Measurements from ENCODE around the gene FBXO24. TPM values are rescaled to one million over a fixed set of nuclear protein-coding genes. Genes with fewer than 3 reads are reported as not detected.

The FBXO24 gene
- total and polyA plus RNA-seq, 2 of the 4 experiments (the other 2 are of a cell fraction) = 0.43 to 0.54 TPM

GRCh38 chr7:100574362-100575205 is 11.5 kb upstream of the FBXO24 start:
- Histone ChIP-seq H3K27me3 (ENCODE audit: control insufficient read depth, insufficient read depth, low read length) (peaks cover 3% of the 10 kb centered on the region; the same call in 1 of the 2 replicates), H3K9me1 (ENCODE audit: insufficient read depth, low read length) (no peaks in the 10 kb centered on the region), H4K91ac (ENCODE audit: insufficient read depth, low read depth, low read length) (no peak overlapping the region), H2BK5ac (ENCODE audit: low read depth, low read length, poor library complexity, severe bottlenecking) (no peak overlapping the region), H2BK20ac (ENCODE audit: low read depth, low read length) (no peak overlapping the region), H2BK15ac (ENCODE audit: low read depth, low read length) (no peak overlapping the region), H3K4me3 (ENCODE audit: insufficient read depth, low read depth, low read length) (no peak overlapping the region), H2AFZ (replicated peaks; ENCODE audit: low read length, poor library complexity) (no peak overlapping the region), H2AK9ac (replicated peaks; ENCODE audit: low read depth, low read length, poor library complexity) (no peak overlapping the region), H2BK120ac (ENCODE audit: low read depth, low read length) (no peak overlapping the region), H3K36me3 (ENCODE audit: control insufficient read depth, insufficient read depth, low read length) (peaks cover 47% of the 10 kb centered on the region), H3K9ac (ENCODE audit: low read depth, low read length) (no peak overlapping the region), H3K4ac (ENCODE audit: low read depth, low read length) (no peak overlapping the region), H3K4me2 (ENCODE audit: low read depth, low read length) (no peak overlapping the region), H4K5ac (ENCODE audit: low read depth, low read length) (no peak overlapping the region), H3K4me1 (ENCODE audit: control insufficient read depth, insufficient read depth, low read length) (peaks cover 2% of the 10 kb centered on the region; the same call in 1 of the 2 replicates), H2AK5ac (ENCODE audit: low read depth, low read length) (no peak overlapping the region), H3K79me1 (ENCODE audit: low read depth in 1 of 2, low read length in 2 of 2) (peaks cover 0 to 10% of the 10 kb centered on the region in 2 experiments; a peak in 2 of 4 replicates), H3K56ac (ENCODE audit: extremely low read depth, insufficient read depth, low read length) (no peak overlapping the region), H3K9me3 (ENCODE audit: control insufficient read depth, insufficient read depth, low read length) (no peaks in the 10 kb centered on the region), H4K20me1 (ENCODE audit: insufficient read depth, low read length) (no peaks in the 10 kb centered on the region), H3K23ac (ENCODE audit: low read depth, low read length) (no peak overlapping the region), H3K18ac (ENCODE audit: low read depth, low read length) (no peak overlapping the region), H4K8ac (ENCODE audit: low read depth in 2 of 2, low read length in 2 of 2) (no peak overlapping the region), H3K27ac (ENCODE audit: insufficient read depth, low read length) (no peak overlapping the region), H3K14ac (replicated peaks; ENCODE audit: low read depth, low read length) (no peak overlapping the region)
- in situ Hi-C loops (cut with MboI; ENCODE audit: low sequenced_read_pairs) = loop anchor here (25.0 kb wide), 1 partner anchor 288 kb away; the partner anchor contains the start of genes SLC12A9 and TRIP6
- no peak for TF ChIP-seq CEBPB (IDR thresholded peaks at IDR 0.05; ENCODE audit: low read depth, low read length)
- no peak for TF ChIP-seq FOS (IDR thresholded peaks at IDR 0.05; ENCODE audit: low read depth, low read length)
- no peak for TF ChIP-seq RCOR1 (IDR thresholded peaks at IDR 0.05; ENCODE audit: insufficient replicate concordance, low read length)
- no peak for ATAC-seq (ENCODE audit: low read depth)
- POLR2A ChIA-PET (ENCODE audit: unreplicated experiment) = no interaction called here
- dilution Hi-C loops (cut with HindIII; ENCODE audit: low sequenced_read_pairs, unreplicated experiment) = no loop called here
- TSS peak; percentile 46 for BruUV-seq (replicated peaks)
- no peak for DNase-seq
- intact Hi-C loops (cut with micrococcal nuclease) = no loop called here
- 79% methylated on average over 15 of the region's 44 CpGs; no CpG with 5 or more reads in 1 of the 2 experiments for whole genome bisulfite sequencing, 2 experiments (ENCODE audit: extremely low coverage in 2 of 2, insufficient read length in 1 of 2)
- CTCF ChIA-PET = no interaction called here

All from IMR-90 (cell line).